Right renal pelvis (tissue), 4 donors: Measurements from ENCODE around the gene NUDT4. TPM values are rescaled to one million over a fixed set of nuclear protein-coding genes. Genes with fewer than 3 reads are reported as not detected.
"Not testable (repeated sequence)": the region's sequence is repeated elsewhere in the genome, so short reads cannot be mapped to it uniquely, and the experiment has no call there.

Experiments
- DNase-seq, 4 donors: peaks; one replicate each; pipeline ENCODE4 v3.0.0-alpha.2; 2013; ENCODE audit warnings: low read depth in 4 of 4, low spot score in 3 of 4, missing footprints in 1 of 4
- polyA plus RNA-seq, 4 donors: library from polyadenylated mRNA; unstranded; fragments of 120-200 nt; gene quantifications; one replicate each; pipeline ENCODE4 v1.2.1, GENCODE V29; 2013; ENCODE audit not compliant: insufficient read length in 4 of 4

Gene NUDT4
- polyA plus RNA-seq, 4 donors, result 118 to 170 (median 155) TPM

DNA sequence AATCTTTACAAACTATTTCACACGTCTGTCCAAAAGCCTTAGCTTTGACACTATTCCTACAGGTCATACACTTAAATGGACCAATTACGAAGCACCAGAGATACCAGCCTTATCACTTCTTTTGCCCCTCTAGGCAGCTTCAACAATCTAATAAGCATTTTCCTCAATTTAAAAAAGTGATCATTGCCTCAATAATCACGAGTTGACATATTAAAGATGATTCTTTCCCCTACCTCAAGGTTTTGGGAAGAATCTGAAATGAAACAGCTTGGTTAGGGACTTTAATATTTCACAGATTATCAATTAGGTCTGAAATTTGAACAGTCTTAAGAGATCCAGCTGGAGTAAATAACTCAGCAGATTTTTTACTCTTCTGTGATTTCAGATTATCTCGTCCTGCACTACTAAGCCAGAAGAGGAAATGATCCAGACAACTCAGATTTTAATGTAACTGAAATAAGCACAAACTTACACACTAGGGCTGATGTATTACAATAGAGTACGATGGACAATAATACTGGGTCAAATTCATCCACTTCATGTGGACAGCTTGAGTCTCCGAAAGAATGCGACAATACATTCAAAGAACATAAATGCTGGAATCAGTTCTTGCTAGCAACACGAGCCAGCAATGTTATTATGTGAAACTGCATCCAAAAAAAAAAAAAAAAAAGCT lies 48.1 kb downstream of the NUDT4 start:
- no peak for DNase-seq

DNA sequence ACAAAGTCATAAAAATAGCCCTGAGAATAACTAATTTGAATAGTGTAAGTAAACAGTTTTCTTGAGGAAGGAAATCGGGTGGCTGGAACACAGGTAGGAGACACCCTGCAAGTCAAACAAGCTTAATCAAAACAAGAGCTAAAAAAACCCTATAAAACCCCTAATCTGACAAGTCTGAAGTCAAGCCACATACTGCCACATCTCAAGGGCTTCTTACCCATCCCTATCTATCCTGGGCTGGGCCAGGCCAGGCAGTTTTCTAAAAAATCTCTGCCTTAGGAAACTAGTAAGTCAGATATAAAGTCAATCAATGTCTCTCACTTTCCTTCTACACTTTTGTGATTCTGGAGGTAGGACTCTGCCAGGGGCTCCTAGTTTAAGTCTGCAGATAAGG lies 48.7 kb downstream of the NUDT4 start:
- DNase-seq, result no peak

DNA sequence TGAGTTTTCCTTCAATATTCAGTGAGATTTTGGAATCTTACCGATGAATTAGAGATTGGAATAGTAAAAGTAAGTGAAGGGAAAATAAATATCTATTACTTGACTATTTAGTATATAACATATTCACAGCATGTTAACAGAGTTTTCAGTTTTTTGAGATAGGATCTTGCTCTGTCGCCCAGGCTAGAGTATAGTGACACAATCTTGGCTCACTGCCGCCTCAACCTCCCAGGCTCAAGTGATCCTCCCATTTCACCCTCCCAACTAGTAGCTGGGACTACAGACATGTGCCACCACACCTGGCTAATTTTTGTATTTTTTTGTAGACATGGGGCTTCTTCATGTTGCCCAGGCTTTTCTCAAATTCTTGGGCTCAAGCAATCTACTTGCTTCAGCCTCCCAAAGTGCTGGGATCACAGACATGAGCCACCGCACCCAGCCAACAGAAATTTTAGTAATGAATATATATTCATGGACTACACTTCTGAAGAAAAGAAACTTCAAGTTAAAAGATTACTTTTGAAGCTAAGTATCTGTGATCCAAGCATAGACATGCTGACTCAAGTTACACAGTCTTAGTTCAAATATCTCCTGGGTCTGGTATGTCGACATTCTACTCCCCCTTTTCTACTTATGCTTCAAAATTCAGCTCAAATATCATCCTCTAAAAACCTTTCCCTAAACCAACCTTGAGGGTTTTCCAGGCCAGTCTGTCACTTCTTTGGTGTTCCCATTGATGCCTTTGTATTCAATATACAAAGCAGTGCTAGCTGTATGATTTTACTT lies 50.2 kb downstream of the NUDT4 start:
- DNase-seq, result no peak

DNA sequence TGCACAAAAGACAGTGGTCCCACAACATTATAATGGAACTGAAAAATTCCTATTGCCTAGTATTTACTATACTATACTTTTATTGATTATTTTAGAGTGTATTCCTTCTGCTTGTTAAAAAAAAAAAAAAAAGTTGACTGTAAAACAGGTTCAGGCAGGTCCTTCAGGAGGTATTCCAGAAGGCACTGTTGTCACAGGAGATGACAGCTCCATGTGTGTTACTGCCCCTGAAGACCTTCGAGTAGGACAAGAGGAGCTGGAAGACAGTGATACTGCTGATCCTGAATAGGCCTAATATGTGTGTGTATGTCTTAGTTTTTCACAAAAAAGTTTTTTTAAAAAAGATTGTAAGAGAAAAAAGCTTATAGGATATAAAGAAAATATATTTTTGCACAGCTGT lies 51.7 kb downstream of the NUDT4 start:
- no peak for DNase-seq

DNA sequence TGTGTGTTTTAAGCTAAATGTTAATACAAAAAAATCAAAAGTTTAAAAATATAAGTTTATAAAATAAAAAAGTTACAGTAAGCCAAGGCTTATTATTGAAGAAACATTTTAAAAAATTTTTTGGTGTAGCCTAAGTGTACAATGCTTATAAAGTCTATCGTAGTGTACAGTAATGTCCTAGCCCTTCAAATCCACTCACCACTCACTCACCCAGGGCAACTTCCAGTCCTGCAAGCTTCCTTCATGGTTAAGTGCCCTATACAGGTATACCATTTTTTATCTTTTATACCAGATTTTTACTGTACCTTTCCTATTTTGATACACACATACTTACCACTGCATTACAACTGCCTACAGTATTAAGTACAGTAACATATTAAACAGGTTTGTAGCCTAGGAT lies 52.1 kb downstream of the NUDT4 start:
- no peak for DNase-seq

DNA sequence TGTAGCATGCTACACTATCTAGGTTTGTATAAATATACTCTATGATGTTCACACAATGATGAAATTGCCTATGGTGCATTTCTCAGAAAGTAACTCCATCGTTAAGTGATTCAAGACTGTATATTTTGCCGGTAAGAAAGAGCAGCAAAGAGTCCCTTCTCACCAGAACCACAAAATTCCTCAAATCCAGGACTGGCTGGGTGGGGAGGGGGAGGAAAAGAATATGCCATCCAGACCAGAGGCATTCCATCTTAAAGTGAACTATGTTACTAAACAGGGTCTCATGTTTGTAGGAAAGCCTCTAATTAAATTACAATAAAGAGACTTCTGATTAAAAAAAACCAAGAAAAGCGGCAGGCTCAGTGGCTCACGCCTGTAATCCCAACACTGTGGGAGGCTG lies 52.6 kb downstream of the NUDT4 start:
- DNase-seq, result no peak

DNA sequence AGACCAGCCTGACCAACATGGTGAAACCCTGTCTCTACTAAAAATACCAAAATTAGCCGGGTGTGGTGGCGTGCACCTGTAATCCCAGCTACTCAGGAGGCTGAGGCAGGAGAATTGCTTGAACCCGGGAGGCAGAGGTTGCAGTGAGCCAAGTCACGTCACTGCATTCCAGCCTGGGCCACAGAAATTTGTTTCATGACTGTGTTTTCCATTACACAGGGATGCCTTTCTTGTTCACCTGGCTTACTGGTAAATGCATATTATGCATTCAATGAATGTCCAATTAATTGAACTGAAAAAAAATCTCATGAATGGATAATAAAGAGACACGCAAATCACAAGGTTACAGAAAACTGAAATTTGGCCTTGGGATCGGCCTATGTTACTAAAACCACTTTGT lies 54.3 kb downstream of the NUDT4 start:
- not testable (repeated sequence) for DNase-seq

DNA sequence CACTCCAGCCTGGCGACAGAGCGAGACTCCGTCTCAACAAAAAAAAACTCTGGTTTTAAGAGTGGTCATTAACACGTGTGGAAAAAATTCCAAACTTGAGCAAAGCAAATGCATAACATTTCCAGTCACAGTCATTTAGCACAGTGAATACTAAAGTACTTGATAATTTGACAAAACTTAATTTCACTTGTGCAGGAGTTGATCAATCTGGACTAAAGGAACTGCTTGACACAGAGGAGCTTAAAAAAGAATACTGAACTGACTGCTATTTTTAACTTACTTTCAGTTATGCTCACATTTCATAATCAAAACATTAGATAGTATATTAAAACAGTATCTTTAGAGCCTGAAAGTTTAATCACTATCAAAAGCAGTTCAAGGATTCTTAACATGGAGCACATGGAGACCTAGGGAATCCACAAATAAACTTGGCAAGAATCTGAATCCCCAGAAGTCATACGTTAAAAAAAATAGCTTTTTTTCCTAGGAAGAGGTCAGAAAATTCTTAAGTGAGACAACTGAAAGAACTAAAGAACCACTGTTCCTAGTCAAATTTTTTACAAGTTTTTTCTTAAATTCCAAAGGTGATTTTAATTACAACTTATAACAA lies 56.6 kb downstream of the NUDT4 start:
- DNase-seq, result no peak

DNA sequence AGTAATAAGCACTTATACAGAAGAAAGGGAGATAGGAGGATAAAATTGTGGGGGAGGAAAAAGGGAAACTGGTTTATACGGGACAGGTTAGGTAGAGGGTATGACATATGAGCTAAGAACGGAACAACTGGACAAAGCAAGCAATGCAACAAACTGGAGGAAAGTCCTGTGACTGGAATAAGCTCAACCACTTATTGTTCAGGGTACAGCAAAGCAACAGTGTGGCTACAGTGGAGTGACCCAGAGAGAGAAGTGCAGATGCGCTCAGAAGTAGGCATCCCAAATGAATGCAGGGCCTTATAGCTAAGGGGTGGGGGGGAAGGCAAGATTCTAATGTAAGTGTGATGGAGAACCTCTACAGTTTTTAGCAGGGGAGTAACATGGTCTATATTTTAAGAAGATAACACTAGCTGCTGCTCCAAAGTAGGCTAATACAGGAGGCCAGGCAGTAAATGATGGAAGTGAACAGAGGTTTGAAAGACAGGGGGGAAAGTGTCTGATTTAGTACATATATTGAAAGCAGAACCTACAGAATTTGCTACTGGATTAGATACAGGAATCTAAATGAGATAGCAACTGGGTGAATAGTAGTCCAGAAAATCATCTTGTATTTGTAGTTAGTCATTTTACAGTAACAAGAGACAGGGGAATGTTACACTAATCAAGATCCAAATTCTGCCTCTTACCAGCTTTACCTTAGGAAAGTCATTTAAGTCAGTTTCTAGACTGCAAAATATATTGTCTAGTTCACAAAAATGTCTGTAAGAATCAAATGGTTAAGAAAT lies 60.7 kb downstream of the NUDT4 start:
- no peak for DNase-seq

DNA sequence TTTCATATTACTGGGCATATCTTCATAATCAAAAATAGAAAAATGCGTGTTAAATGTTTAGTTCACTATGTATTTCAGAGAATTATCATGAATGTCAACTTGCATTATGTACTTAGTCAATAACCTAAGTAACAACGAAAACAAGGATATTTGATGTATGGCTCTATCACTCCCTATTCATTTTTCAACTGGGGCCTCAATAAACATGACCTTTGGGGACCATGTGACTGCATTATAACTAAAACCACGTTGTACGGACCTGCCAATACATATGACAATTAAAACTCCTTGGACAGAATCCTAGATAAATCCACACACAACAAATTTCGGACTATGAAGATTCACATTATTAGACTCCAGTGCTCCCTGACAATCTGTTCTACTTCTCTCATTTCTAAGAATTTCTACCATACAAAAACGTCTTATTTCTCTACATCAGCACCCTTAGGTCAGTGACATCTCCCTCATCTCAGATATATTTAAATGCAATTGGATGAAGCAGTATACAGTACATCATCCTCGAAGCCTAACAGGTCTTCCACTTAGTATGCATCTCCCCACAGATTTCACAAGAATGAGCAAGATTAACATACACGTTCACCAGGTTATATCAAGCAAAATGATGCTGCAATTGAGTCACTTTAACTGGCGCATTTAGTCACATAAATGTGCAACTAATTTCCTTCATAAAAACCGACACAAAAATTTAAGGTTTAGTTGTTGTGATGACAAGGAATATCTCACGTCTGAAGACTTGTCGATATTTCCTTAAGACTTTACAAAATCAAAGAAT lies 62.5 kb downstream of the NUDT4 start:
- no peak for DNase-seq

DNA sequence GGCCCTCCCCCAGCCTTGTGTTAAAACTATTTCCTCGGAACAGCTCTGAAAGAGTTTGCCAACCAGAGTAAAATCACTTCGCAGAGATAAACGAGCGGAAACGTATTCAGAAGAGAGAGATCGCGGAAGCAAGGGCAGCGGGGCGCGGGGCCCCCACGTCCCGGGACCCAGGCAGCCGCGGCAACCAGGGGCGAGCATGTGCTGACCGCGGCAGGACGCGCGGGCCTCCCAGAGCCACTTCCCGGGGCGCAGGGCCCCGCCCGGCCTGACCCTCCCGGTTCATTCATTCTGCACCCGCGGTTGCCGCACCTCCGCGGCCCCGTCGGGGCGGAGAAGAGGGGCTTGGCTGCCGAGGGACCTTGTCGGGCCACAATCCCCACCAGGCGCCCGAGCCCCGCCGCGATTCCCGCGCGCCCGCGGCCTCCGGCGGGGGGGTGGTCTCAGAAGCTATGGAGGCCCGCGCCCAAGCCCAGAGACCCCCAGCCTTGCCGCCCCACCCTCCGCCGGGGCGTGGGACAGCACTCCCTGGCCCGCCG lies 63.4 kb downstream of the NUDT4 start:
- no peak for DNase-seq

DNA sequence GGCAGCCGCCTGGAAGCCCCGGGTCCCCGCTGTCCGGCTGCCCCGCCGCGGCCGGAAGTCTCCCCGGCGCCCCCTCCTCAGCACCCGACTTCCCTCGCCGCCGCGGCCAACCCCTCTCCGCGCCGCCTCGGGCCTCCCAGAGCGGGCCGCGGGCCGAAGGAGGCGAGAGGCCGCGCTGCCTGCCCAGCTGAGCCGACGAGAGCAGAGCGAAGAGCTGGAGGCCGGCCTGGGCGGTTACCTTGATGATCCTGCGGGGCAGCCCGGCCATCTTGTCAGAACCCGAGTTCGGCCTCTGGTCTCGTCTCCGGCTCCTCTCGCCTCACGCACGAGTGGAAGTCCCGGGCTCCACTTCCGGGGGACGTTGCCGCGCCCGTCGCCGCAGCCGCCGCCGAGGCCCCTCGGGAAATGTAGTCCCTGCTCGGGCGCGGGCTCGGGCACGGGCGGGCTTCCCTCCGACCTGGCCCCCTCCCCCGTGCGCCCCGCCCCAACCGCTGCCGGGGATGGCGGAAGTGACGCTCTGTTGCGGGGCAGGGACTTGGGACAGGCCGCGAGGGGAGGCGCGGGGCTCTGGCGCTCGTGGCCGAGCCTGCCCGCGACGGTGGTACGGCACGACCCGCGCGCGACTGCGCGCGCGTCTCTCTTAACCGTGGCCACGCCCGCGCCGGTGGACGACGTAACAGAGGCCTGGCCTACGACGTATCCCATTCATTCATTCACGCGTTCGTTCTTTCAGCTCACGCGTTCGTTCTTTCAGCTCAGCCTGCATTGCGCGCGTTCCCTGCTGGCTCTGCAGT lies 64.1 kb downstream of the NUDT4 start, which contains the start of gene UBE2N:
Gene UBE2N, minus strand, starts transcription at position 331 of the 794 bp plus-strand sequence. Its CDS starts 63 bp downstream, at position 268.
- peak; percentile 84 to 92 (median 88) for DNase-seq

DNA sequence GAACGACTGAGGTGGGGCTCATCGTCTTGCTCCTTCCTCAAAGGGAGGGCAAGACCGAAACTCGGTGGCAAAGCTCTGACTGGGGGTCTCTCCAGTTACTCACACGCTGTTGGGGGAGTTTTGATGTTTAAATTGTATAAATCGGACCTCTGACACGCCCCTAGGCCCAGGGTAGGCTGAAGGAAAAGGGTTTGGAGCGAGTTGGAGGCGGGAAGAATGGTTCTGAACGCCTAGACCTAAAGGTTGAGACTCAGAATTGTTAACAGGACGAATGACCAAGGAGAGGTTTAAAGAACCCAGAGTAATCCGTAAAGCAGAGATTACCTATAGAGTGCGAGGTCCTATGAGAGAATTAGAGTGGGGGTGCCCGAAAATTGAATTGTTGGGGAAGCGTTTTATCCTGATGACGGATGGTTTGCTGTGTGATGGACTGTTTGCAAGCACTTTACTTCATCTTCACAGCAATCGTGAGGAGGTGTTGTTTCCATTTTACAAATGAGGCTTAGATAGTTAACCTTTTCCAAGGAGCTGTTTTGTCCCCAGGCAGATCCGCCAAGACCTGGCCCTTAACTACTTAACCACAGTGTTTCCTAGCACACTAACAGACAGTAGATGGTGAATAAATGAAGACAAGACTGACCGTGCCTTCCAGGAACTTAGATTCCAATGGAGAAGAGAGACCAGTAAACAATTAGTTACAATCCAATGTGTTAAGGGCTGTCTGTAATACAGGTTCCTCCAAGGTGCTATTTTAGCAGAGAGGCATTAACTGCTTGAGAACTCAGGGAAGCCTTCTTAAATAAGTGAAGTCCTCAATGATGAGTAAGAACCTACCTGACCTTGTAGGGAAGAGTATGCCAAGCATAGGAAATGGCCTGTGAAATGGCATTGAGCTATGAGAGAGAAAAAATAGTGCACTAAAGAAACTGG lies 65.0 kb downstream of the NUDT4 start:
- no peak for DNase-seq

DNA sequence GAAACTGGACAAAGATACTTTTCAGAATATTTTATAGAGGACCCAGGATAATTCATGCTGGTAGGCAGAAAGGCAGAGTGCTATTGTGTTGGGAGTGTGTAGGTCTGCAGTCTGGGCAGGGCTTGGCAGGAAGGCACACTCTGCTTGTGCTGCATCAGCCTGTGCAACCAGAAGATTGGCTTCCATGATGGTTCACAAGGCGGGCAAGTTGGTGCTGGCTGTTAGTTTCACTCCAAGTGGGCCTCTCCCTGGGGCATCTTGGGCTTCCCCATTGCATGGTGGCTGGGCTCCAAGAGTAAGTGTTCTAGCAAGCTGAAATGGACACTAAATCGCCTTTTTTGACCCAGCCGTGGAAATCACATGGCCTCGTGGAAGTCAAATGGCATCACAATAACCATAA lies 65.9 kb downstream of the NUDT4 start:
- DNase-seq, result no peak

DNA sequence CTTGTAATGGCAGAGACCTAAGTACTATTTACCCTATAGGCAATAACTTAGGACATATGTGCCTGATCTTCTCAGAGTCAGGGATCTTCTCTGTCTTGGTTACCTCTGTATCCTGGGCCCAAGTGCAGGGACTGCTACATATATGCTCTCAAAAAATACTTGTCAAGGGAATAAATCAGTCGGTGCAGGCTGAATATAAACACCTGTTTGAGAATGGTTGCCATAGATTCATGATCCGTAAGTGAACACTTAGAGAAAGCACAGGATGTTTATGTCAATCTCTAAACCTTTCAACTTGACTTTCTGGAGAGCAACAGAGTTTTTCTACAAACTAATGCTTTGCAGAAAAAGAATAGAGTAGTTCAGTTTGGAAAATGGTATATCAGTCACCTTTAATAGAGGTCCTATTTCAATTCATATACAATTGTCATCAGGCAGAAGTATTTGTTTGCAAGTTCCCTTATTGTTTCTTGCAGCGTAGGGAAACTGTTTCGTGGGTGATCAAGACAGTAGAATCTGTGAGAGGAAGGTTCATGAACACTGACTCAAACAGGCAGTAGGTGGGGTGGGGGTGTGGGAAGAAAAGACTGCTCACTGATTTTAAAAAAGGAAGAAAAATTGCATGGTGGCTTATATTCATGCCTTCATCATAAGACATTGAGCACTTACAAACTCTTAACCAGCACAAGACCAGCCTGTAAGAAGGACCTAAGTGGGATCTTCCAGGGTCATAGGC lies 70.0 kb downstream of the NUDT4 start:
- no peak for DNase-seq

DNA sequence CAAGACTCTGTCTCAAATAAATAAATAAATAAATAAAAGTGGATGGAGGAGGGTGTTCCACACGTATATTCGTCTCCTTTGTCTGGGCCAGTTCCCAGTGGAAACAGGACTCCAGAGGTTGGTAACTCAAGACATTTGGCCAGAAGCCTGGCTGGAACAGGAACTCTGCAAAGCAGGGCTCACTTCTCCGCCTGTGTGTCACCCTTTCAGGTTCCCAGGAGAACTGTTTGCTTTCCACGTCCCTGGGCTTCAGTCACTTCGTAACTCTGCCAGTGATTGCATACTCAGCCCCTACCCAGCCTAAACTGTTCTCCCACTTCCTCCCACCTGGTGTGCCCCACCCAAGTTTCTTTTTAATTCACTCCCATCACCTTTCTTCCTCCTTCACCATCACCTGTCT lies 71.1 kb downstream of the NUDT4 start:
- DNase-seq, result no peak

DNA sequence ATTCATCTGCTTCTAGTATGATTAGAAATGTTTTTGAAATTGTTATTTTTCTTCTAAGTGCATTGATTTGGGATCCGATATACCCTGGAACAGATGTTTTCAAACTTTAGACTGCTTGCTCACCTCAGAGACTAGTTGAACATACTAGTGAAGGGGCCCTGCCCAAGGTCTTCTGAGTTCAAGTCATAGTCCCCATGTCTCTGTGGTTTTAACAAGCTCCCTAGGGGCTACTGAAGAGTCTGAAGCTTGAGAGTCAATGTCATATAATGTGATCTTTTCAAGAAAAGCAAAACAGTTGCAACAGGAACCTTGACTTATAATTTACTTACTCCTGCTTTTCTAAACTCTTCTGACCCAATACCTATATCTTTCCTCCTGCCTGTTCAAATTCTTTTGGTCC lies 71.6 kb downstream of the NUDT4 start:
- DNase-seq, result no peak
